Stimulated activated CD4-positive, alpha-beta T cell treated with anti-CD3 and anti-CD28 coated beads, Interleukin-1b, Interleukin-23, amount 100 ng/mL, for 24 hours (primary cell): ENCODE measurements around the gene ELMO1.

Experiments
- DNase-seq, 4 experiments: peaks; one replicate each; pipeline ENCODE4 v3.0.0-alpha.2; 2020; ENCODE audit warnings: low read depth in 4 of 4, low spot score in 1 of 4

ELMO1 gene, protein sequence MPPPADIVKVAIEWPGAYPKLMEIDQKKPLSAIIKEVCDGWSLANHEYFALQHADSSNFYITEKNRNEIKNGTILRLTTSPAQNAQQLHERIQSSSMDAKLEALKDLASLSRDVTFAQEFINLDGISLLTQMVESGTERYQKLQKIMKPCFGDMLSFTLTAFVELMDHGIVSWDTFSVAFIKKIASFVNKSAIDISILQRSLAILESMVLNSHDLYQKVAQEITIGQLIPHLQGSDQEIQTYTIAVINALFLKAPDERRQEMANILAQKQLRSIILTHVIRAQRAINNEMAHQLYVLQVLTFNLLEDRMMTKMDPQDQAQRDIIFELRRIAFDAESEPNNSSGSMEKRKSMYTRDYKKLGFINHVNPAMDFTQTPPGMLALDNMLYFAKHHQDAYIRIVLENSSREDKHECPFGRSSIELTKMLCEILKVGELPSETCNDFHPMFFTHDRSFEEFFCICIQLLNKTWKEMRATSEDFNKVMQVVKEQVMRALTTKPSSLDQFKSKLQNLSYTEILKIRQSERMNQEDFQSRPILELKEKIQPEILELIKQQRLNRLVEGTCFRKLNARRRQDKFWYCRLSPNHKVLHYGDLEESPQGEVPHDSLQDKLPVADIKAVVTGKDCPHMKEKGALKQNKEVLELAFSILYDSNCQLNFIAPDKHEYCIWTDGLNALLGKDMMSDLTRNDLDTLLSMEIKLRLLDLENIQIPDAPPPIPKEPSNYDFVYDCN

DNA sequence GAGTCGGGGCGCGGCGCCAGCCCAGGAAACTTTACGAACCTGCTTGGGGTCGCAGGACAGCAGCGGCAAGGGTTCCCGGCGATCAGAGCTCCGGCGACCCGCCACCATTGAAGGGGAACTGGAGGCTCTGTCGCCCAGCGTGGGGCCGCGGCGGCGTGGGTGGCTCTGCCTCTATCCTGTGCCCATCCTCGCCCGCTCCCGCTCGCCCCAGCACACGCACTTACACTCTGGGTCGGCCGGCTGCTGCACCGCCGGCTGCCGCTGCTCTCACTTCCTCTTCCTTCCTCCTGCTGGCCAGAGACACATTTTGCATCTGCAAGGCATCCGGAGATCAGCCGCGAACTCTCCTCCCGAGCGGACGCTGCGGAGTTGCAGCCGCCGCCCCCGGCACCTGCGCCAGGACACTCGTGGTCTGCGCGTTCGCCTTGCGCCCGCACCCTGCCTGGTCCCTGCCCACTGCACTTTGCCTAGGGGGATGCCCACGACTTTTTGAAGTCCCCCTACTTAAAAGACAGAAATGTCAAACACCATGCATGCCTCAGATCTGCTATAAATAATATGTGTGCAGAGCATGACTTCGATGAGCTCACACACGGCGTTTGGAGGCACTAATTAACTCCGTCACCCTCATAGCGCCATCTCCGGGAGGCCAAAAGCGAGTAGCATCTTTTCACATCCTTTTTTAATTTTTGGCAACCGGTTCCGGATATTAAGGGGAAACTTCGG is at the start of gene ELMO1:
TSS of gene ELMO1 (minus strand) at position 229 of the 726 bp plus-strand sequence. CDS start 106,174 bp downstream, outside the sequence.
- DNase-seq = peak; percentile 37 to 70 (median 50)

DNA sequence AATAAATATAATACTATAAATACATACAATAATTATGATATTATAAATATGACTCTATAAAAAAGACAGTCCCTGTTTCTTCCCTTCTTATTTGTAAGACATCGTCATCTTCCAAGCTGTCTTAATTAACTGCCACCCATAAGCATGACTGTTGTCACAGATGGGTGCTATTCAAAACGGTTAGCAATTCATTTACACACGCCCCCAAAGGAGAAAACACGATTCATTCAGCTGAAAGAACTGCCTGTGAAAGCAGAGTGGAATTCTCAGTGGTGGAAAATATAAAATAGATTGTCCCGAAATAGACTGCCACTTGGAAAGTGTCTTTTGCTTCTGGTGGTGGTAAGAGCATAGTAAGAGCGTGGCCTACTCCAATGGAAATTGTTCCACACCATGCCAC is 48.9 kb upstream of the ELMO1 start:
- no peak for DNase-seq

DNA sequence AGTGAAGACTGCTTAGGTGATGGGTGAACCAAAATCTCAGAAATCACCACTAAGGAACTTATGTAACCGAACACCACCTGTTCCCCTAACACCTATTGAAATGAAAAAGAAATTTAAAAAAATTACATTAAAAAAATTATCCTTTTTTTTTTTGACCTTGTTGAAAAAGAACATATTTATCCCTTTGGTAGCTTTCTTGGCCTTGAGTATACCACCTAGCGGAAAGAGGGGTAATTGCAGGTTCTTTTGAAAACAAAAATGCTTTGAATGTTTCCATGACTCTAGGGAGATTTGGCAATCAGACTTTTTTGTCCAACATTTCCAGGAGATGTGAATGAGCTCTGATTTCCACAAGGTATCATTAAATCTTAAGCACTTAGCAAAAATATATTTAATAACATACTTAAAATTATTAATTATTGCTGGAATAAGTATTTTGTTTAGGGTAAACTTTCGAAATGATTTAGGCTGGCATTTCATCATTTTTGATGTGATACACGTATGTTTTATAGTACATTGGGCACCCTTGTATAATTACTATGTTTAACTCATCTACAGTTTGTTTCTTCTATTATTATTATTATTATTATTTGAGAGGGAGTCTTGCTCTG is 47.0 kb upstream of the ELMO1 start:
- DNase-seq = no peak

DNA sequence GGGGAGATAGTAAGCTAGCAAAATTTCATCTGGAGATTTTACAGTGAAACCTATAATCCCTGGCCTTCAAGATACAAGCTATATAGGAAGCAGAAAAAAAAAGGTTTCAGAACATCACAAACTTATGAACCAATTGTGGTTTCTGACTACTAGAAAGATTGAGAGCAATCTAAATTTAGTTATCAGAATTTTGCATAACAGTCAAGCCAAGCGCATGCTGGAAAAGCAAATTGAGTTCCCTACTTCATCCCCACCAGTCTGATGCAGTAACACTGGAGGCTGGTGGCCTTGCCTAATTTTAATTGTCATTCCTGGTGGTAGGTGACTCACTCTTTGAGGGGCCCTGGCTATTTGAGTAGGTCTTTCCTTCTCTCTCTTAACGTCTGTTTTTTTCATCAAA is 46.3 kb upstream of the ELMO1 start:
- no peak for DNase-seq

DNA sequence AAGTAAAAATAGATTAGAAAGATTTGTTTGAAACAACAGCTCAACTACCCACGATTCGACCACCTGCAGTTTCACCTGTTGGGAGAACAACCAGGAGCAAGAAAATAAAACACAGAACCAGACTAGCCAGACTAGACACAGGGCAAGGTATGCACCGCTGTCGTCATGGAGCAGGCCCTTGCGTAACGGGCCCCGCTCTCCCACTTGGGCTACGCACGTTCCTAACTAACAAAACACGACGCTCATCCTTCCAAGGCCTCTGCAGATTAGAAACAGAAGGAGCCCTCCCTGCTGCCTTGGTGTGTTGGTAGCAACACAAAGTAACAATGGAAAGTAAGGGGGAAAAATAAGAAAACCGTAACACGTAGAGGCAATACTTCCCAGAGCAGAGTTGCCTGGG is 45.1 kb upstream of the ELMO1 start:
- no peak for DNase-seq

DNA sequence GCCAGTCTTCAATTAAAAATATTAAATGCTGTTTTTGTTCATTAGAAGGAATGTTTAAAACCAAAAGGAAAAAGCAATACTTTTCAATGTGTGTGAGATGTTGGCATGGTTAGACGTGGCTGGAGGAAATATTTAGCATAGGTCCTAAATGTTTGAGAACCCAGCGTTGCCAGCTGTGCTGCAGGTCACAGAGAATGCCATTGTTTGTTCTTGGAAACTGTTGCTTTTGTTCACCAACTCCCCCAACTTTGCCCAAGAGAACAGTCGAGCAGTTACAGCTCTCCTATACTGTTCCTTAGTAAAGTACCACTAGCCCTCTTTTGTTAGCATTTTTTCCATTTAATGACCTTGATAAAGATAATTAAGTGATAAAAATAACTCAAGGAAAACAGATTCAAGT is 44.5 kb upstream of the ELMO1 start:
- DNase-seq = no peak

DNA sequence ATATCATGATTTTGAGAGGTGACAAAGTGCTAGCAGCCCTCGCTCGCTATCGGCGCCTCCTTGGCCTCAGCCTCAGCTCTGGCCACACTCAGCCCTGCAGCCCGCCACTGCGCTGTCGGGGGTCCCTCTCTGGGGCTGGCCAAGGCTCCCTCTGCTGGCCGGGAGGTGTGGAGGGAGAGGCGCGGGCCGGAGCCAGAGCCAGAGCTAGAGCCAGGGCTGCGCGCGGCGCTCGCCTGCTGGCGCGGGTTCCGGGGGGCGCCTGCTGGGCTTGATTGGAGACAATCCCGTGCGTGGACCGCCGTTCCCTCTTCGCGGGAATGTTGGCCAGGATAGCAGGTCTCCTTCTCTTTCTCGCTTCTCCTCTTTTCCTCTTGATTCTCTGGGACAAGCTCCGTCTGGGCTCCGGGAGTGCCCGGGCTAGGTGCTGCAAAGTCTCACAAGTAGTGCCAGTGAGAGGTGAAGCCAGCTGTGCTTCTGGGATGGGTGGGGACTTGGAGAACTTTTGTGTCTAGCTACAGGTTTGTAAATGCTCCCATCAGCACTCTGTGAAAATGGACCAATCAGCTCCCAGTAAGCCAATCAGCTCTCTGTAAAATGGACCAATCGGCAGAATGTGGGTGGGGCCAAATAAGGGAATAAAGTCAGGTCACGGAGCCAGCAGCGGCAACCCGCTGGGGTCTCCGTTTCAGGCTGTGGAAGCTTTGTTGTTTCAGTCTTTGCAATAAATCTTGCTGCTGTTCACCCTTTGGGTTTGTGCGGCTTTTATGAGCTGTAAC is 43.4 kb upstream of the ELMO1 start:
- no peak for DNase-seq

DNA sequence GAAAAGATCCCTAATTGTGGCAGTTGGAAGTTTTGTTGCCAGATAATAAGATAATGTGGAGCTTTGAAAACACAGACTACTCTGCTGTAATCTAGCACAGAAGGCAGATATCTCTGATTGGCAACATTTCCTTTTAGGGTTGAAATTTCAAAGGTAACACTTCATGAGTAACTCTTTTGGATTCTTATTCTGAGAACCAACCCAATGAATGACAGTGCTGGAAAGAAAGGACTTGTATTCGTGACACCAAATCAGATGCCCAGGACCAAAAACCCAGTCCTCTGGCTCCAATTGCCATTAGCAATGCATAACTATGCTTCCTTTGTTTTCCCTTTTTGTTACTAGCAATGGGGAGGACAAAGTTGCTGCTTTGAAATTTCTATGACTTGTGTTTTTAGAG is 41.0 kb upstream of the ELMO1 start:
- no peak for DNase-seq

DNA sequence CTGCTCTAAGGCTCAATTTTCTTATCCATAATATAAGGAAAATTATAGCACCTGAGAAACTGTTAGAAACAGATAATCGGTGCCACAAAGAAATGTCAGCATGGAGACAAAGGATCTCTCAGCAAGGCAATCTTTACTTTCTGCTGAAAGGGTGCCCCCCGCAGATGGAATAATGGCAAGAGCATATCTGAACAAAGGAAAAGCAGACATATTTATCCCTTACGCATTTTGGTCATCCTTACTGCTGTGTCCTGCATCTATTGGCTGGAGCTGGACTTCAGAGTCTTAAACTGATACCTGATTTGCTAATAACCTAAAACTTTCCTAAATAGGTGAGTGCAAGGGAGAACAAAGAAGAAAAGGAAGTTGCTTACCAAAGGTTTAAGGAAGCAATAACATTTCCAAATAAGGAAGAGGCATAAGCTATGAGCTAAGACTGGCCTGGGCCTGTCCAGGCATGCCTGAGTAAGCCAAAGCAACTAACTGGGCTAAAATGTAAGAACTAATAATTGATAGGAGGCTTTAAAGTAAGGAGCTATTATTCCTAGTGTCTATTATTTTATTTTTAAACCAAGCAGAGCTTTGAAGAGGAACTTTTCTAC is 39.6 kb upstream of the ELMO1 start:
- DNase-seq = no peak

DNA sequence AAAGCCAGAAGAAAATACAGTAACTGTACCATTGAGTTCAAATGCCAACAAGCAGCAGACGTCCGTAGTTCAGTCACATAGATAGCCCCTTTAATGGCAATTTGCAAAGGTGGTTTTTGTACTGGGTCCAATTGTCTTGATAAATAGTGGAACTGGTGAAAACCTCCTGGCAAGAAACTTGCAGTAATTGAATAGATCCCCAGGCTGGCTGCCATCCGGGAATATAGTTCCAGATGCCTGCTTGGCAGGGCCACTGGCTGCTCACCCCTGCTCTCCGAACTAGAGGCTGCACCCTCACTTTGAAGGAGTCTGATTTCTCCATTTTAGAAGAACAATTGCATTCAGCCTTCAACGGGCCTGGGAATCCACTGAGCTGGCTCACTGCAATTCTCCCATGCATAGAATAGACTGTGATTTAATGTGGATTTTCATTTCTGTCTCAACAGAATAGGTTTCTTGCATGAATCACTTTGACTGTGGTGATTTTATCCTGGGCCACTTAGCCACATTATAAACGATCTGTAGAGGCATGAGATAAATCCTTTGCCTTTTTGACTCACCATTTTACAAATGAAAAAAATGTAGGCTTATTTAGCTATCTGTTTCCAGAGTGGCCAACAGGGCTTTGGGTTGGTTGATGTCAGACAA is 35.9 kb upstream of the ELMO1 start:
- no peak for DNase-seq

DNA sequence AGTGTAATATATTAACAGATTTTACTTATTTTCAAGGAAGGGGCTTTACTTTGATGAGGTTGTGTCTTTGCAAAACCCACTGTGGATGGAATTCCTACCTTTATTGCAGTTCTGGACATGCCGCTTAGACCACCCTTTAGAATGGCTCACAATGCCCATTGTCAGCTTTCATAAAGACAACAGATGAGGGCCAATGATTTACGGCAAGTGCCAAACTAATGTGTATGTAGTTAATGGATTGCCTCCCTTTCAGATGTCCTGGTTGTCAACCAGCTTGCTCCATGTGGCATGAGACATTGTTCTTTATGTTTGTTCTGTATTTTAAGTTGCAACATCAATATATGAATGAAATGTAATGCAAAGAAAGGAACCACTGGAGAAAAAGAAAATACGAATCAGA is 35.0 kb upstream of the ELMO1 start:
- DNase-seq = no peak

DNA sequence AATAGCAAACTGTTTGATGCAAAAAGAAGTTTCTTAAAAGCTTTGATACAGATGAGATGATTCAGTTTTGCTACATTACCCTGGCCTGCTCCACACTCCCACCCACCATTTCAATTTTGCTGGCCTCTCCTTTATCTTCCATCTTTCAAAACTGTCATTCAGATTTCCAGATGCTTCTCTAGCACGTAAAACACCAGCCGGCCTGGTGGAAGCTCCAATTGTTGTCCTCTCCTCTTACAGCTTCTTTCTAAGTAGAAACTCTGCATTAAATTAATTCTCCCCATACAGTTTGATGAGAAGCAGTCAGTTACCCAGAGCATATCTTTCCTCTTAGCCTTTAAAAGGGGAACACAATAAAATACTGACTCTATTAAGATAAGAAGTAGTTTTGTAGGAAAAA is 34.3 kb upstream of the ELMO1 start:
- DNase-seq = no peak

DNA sequence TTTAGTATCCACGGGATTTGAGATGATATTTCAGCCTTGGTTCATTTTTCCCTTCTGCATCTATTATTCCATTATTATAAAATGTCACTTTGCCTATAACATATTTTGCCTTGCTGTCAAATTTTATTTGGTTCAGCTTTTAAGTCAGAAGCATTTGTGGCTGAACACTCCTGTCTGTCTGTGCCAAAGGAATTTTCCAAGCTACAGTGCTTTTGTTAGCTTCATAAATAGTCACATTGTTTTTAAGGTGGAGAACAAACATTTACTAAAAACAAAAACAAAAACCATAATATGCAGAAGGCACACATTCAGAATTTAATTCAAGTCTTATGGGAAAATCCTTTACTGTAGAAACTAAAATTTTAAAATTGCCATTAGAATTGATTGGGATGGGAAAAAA is 33.8 kb upstream of the ELMO1 start:
- no peak for DNase-seq

DNA sequence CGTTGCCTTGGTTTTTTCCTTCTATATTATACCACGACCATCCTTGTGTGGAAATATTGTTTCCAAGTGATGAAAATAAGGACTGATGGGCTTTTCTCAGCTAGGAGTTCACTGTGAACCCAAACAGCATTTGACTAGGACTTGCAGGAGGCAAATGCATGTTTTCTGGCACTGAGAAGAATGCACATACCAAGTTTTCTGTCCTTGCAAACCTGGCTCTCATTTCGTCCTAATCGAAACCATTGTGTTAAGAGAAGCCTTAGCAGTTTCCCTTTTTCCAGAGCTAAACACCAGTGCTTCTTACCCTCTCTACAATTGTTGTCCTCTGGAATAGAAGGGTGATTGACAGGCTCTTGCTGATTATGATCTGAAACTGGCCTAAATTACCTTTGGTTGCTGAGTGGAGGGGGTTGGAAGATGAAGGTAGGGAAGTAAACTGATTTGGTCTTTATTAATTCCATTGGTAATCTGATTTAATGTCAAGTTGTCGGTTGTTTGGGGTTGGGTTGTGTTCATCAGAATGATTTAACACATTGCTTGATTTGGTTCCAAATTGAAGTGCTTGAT is 33.1 kb upstream of the ELMO1 start:
- no peak for DNase-seq

DNA sequence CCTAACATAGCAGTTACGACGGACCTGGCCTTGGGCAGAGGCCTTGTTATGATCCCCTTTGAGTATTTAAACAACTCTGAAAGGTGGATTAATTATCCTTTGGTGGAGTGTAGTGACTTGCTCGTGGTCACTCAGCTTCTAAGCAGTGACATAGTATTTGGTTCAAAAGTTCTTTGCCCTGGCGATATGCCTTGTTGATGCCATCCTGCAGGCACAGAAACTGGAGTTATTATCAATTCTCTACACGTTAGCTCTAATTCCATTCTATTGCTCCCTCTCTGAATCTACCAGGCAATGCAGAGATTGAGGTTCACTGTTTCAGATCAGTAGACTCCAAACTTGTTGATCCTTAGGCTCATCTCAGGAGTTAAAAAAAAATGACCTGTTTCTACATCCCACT is 32.5 kb upstream of the ELMO1 start:
- DNase-seq = no peak

DNA sequence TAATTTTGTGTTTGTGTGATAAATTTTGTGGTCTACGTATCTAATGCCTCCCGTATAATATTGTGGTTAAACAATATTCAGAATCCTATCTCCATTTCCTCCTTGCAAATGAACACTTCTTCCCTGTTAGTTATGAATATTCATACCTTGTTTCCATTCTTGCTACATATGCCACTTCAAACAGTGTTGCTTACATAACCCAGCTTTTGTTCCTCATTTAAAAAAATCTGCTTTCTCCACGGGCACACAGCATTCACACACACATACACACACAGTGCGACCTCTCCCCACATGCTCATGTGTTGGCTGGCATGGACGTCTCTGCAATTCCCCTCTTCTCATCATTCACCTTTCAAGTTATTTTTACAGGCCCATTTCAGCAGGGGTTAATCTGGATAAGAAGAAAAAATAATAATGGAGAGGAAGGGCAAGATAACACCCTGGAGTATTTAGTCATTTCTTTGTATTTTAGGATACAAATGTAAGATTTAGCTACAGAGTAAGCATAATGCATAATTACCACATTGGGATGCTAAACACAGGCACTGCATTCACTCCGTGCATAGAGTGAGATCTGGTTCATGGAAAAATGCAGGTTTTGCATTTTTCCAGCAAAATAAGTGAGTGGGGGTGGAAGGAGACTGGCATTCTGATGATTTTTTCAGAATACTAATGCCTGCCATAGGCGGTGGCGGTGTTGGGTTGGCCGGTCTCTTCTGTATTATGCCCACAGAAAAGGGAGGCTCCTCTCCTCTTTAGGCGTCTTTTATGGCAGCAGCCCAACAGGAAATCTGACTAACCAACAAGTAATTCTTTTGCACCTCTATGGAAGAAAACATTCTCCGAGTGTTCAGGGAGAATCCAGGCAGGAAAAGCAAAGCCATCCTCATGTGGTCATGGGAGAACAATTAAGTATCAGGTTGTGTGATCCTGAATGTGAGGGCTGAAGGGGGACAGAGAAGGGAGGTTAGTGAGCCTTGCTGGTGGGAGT is 31.7 kb upstream of the ELMO1 start:
- no peak for DNase-seq

DNA sequence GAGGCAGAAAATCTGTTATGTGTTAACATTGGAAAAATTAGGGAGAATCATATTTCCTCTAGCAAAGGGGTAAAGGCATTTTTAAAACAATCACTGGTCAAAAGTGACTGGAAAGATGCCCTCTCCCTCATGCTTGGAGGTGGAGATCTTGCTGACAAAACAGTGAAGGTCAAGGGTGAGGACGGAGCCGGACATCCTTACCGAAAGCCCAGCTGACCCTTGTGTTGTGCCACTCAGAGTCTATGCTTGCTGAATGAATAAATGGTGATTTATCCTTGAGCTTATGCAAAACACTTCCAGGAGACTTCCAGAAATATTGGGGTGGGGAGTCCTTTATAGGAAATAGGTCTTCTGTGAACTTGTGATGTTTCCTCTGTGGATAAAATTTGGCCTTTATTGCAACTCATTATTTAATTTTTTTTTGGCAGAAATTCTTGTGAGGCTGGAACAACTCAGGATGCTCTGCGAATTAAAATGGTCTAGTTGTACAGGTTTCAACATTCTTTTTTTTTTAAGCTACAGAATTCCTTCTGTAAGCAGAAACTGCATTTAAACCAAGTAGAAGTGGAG is 28.3 kb upstream of the ELMO1 start:
- DNase-seq = no peak

DNA sequence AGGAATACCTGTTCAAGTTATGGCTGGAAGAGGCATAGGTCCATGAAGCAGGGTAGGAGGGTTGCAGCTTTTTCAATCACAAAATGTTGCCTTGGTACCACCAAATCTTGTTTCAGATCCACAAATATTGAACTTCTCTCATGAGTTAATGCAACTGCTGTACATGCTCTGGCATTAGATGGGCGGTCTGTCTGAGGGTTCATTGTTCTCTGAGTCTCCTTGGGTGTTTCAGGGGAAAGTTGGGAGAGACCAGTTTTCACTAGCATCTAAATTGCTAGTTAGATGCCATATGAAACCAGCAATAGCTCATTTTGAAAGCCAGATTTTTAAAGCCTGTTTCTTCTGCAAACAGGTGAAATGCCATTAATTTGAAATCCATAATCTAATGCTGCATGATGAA is 27.8 kb upstream of the ELMO1 start:
- DNase-seq = no peak
